HG02642 (cell line): ENCODE measurements around the gene CHRNA4.
"Not testable (repeated sequence)": the region's sequence is repeated elsewhere in the genome, so short reads cannot be mapped to it uniquely, and the experiment has no call there.

Source experiments
- ATAC-seq: cut with Tn5 transposase; IDR thresholded peaks from one replicate; pipeline ENCODE4 v1.9.1; 2021; ENCODE audit warnings: mild to moderate bottlenecking; ENCODE audit not compliant: unreplicated experiment, poor library complexity

The CHRNA4 gene

GRCh38 chr20:63339154-63340094, 21.7 kb downstream of the CHRNA4 start:
- not testable (repeated sequence) for ATAC-seq

- ATAC-seq: no peak
These were observed 23.2 kb downstream of the CHRNA4 start for GRCh38 chr20:63337786-63338420.

- ATAC-seq: no peak
These were observed 24.9 kb downstream of the CHRNA4 start for GRCh38 chr20:63336232-63336752.

GRCh38 chr20:63335711-63336110, 25.4 kb downstream of the CHRNA4 start:
- ATAC-seq: no peak

- ATAC-seq: not testable (repeated sequence)
These were observed 26.1 kb downstream of the CHRNA4 start for GRCh38 chr20:63335060-63335459.

- no peak for ATAC-seq
These were observed 26.8 kb downstream of the CHRNA4 start for GRCh38 chr20:63334356-63334755.

- ATAC-seq: no peak
These were observed 27.8 kb downstream of the CHRNA4 start for GRCh38 chr20:63333241-63333836.

GRCh38 chr20:63332488-63333240, 28.5 kb downstream of the CHRNA4 start:
- ATAC-seq: no peak

- no peak for ATAC-seq
These were observed 29.3 kb downstream of the CHRNA4 start for GRCh38 chr20:63331741-63332400.

GRCh38 chr20:63330940-63331339, 30.2 kb downstream of the CHRNA4 start:
- ATAC-seq: no peak

GRCh38 chr20:63330084-63330760, 30.9 kb downstream of the CHRNA4 start:
- no peak for ATAC-seq

- ATAC-seq: no peak
These were observed 31.6 kb downstream of the CHRNA4 start for GRCh38 chr20:63329331-63330083.

- no peak for ATAC-seq
These were observed 32.4 kb downstream of the CHRNA4 start for GRCh38 chr20:63328718-63329275.

GRCh38 chr20:63328026-63328700, 33.0 kb downstream of the CHRNA4 start:
- ATAC-seq: no peak

GRCh38 chr20:63327231-63327745, 33.9 kb downstream of the CHRNA4 start:
- no peak for ATAC-seq

- no peak for ATAC-seq
These were observed 34.6 kb downstream of the CHRNA4 start for GRCh38 chr20:63326314-63327230.
